Panc1 (cell line): ENCODE results near the gene MAP3K4. TPM values are rescaled to one million over a fixed set of nuclear protein-coding genes. Genes with fewer than 3 reads are reported as not detected.

Experiments
- ATAC-seq: fragments of 200-7000 bp; cut with Tn5 transposase; 2 replicates; pipeline ENCODE4 v1.9.1; 2020; ENCODE audit warnings: mild to moderate bottlenecking, moderate library complexity
- BruUV-seq: library from RNA; stranded (reverse); fragments of 400-500 nt; replicated peaks from 2 replicates; lab custom pipeline; 2021; lab: Mats Ljungman, UMichigan
- CTCF ChIA-PET: fragments of 300-600 bp; sonication (Branson Sonifier 250); formaldehyde crosslinking; loops from one replicate; lab custom pipeline; 2022; ENCODE audit warnings: antibody characterized with exemption; lab: Charles Lee
- POLR2A ChIA-PET: fragments of 300-600 bp; sonication (Branson Sonifier 250); formaldehyde crosslinking; loops from one replicate; lab custom pipeline; 2022; ENCODE audit warnings: antibody characterized with exemption; lab: Charles Lee
- DNase-seq: peaks from one replicate; pipeline ENCODE4 v3.0.0-alpha.2; 2010; ENCODE audit warnings: low read depth, low spot score
- H3K27ac ChIP-seq: 2 replicates; pipeline ENCODE4 v1.5.1; 2011; ENCODE audit warnings: mild to moderate bottlenecking, low read length, inconsistent platforms
- H3K27me3 ChIP-seq: fragments of 200-500 bp; sonication (Bioruptor generic); 2 replicates; pipeline ENCODE4 v1.6.0; 2014; ENCODE audit warnings: low read length, inconsistent platforms; ENCODE audit not compliant: control insufficient read depth, insufficient read depth
- H3K36me3 ChIP-seq: fragments of 200-500 bp; sonication (Bioruptor generic); 2 replicates; pipeline ENCODE4 v1.5.1; 2014; ENCODE audit warnings: inconsistent platforms, mild to moderate bottlenecking, low read length, moderate library complexity; ENCODE audit not compliant: control insufficient read depth, insufficient read depth
- H3K4me1 ChIP-seq: 2 replicates; pipeline ENCODE4 v1.5.1; 2011; ENCODE audit warnings: inconsistent platforms, mild to moderate bottlenecking, low read length, moderate library complexity; ENCODE audit not compliant: control insufficient read depth, insufficient read depth
- H3K4me3 ChIP-seq, 2 experiments: 2 replicates each; pipeline ENCODE4 v1.5.1; 2011 to 2012; ENCODE audit warnings: low read depth in 2 of 2, low read length in 2 of 2, mild to moderate bottlenecking in 2 of 2, inconsistent platforms in 1 of 2, moderate library complexity in 1 of 2
- H3K9me3 ChIP-seq: fragments of 200-500 bp; sonication (Bioruptor generic); 2 replicates; pipeline ENCODE4 v1.5.1; 2014; ENCODE audit warnings: low read depth, mild to moderate bottlenecking, inconsistent platforms, low read length, moderate library complexity; ENCODE audit not compliant: control insufficient read depth, insufficient read depth
- POLR2AphosphoS5 ChIP-seq: IDR thresholded peaks from 2 replicates; pipeline ENCODE4 v1.6.1; 2012; ENCODE audit warnings: mild to moderate bottlenecking, low read depth, low read length, moderate library complexity
- SIN3A ChIP-seq: IDR thresholded peaks from 2 replicates; pipeline ENCODE4 v1.6.1; 2012; ENCODE audit warnings: low read depth, mild to moderate bottlenecking, low read length, moderate library complexity, borderline replicate concordance; ENCODE audit not compliant: insufficient read depth
- TCF7L2 ChIP-seq: IDR thresholded peaks from 2 replicates; pipeline ENCODE4 v1.6.1; 2011; ENCODE audit warnings: mild to moderate bottlenecking, low read depth, low read length, inconsistent platforms
- in situ Hi-C: cut with HindIII; loops from 2 replicates; pipeline ENCODE4 v1.10.0; 2016; ENCODE audit warnings: low sequenced_read_pairs, low pct_unique_long_range_greater_than_20kb
- intact Hi-C: fragments of 100-400 bp; cut with micrococcal nuclease; formaldehyde crosslinking; loops from one replicate; pipeline ENCODE4 v1.10.0; 2022; ENCODE audit not compliant: unreplicated experiment
- total RNA-seq: library from RNA; stranded (reverse); gene quantifications from one replicate; pipeline ENCODE4 v1.2.1, GENCODE V29; 2021; ENCODE audit not compliant: unreplicated experiment
- TF ChIP-seq, protein P1 (sequence below), 2 experiments: IDR thresholded peaks; 2 replicates each; pipeline ENCODE4 v1.6.1; 2011 to 2012; ENCODE audit warnings: low read depth in 2 of 2, control low read depth in 1 of 2, low read length in 1 of 2, mild to moderate bottlenecking in 1 of 2, moderate library complexity in 1 of 2; ENCODE audit not compliant: insufficient read depth in 1 of 2
- TF ChIP-seq, protein P2 (sequence below): fragments of 450-650 bp; IDR thresholded peaks from 2 replicates; pipeline ENCODE4 v1.5.1; 2017; ENCODE audit warnings: mild to moderate bottlenecking

Gene MAP3K4
- total RNA-seq, 1 experiment from 2014 or later: 49.3 TPM

DNA sequence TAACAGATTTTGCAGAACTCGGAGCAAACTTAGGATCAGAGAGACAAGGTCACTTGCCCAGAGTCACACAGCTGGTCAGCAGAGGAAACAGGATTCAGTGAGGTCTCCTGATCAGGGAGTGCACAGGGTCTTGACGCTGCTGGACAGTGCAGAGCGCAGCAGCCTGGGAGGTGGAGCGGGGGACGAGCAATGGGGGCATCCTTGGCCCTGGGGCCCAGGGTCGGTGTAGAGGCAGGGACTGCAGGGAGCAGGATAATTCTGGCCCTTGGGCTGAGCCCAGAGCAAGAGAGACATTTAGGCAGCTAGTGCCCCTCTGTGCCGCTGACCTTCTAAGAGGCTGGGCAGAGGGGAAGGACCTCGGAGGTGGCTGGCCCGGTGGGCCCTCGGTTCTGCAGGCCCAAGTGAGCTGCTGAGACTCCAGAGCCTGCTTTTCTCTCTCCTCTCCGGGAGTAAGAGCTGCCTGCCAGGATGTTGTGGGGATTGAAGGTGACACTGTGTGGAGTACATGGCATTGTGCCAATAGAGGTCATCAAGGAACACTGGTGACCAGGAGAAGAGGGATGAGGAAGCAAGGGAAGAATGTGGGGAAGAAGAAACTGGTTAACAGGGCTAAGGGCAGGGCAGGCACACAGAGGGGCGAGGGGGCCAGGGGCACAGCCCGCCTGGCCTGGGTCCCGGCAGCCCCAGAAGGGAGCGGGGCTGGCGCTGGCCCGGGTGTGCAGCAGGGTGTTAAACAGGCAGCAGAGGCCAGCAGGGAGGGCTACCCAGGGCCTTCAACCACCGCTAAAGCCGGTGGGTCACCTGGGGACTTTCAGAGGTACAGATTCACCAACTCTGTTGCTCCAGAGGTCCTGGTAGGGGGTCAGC, 160.3 kb downstream of the MAP3K4 start:
- DNase-seq: no peak
- H3K27ac ChIP-seq: no peak overlapping the region
- H3K27me3 ChIP-seq: no peaks in the 10 kb centered on the region
- in situ Hi-C loops (no loop called here), intact Hi-C loops (loop anchor here (5.0 kb wide), 1 partner anchor 220 kb away; no protein-coding TSS in a partner anchor)
- no peak overlapping the region for H3K4me3 ChIP-seq
- TF ChIP-seq, protein P1, sequence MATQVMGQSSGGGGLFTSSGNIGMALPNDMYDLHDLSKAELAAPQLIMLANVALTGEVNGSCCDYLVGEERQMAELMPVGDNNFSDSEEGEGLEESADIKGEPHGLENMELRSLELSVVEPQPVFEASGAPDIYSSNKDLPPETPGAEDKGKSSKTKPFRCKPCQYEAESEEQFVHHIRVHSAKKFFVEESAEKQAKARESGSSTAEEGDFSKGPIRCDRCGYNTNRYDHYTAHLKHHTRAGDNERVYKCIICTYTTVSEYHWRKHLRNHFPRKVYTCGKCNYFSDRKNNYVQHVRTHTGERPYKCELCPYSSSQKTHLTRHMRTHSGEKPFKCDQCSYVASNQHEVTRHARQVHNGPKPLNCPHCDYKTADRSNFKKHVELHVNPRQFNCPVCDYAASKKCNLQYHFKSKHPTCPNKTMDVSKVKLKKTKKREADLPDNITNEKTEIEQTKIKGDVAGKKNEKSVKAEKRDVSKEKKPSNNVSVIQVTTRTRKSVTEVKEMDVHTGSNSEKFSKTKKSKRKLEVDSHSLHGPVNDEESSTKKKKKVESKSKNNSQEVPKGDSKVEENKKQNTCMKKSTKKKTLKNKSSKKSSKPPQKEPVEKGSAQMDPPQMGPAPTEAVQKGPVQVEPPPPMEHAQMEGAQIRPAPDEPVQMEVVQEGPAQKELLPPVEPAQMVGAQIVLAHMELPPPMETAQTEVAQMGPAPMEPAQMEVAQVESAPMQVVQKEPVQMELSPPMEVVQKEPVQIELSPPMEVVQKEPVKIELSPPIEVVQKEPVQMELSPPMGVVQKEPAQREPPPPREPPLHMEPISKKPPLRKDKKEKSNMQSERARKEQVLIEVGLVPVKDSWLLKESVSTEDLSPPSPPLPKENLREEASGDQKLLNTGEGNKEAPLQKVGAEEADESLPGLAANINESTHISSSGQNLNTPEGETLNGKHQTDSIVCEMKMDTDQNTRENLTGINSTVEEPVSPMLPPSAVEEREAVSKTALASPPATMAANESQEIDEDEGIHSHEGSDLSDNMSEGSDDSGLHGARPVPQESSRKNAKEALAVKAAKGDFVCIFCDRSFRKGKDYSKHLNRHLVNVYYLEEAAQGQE (IDR thresholded peaks at IDR 0.05; ENCODE audit: insufficient read depth in 1 of 2, low read depth in 2 of 2, low read length in 1 of 2): no peak
- no peak for TF ChIP-seq TCF7L2
- TF ChIP-seq, protein P2, sequence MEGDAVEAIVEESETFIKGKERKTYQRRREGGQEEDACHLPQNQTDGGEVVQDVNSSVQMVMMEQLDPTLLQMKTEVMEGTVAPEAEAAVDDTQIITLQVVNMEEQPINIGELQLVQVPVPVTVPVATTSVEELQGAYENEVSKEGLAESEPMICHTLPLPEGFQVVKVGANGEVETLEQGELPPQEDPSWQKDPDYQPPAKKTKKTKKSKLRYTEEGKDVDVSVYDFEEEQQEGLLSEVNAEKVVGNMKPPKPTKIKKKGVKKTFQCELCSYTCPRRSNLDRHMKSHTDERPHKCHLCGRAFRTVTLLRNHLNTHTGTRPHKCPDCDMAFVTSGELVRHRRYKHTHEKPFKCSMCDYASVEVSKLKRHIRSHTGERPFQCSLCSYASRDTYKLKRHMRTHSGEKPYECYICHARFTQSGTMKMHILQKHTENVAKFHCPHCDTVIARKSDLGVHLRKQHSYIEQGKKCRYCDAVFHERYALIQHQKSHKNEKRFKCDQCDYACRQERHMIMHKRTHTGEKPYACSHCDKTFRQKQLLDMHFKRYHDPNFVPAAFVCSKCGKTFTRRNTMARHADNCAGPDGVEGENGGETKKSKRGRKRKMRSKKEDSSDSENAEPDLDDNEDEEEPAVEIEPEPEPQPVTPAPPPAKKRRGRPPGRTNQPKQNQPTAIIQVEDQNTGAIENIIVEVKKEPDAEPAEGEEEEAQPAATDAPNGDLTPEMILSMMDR: no peak
- TF ChIP-seq SIN3A: no peak
- no peak for TF ChIP-seq POLR2AphosphoS5
- H3K36me3 ChIP-seq: no peaks in the 10 kb centered on the region
- no peak for ATAC-seq
- H3K9me3 ChIP-seq: no peaks in the 10 kb centered on the region
- CTCF ChIA-PET: interaction anchor here (0.6 to 1.8 kb wide), 2 partner anchors 219 to 221 kb away, joined by 7 read pairs; no protein-coding TSS in a partner anchor
- no peaks in the 10 kb centered on the region for H3K4me1 ChIP-seq
- POLR2A ChIA-PET: no interaction called here
- no TSS peak for BruUV-seq

DNA sequence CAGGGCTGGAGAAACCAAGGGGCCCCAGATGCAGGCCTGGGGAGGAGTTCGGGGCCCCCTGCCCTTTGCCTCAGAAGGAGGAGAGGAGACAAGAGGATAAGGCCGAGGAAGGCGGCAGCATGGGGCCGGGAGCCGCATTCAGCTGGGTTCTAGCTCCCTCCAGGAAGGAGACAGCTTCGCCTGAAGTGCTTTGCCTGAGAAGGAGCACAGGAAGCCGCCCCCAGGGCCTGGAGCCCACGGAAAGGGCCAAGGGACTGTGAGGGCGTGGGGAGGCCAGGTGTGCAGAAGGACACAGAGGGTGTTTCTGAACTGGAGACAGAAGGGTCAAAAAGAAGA, 160.9 kb downstream of the MAP3K4 start:
- BruUV-seq: no TSS peak
- no peaks in the 10 kb centered on the region for H3K27me3 ChIP-seq
- no peaks in the 10 kb centered on the region for H3K4me1 ChIP-seq
- H3K4me3 ChIP-seq: no peak overlapping the region
- ChIA-PET CTCF (interaction anchor here (0.6 to 1.8 kb wide), 2 partner anchors 219 to 220 kb away, joined by 7 read pairs; no protein-coding TSS in a partner anchor), POLR2A (no interaction called here)
- DNase-seq (no peak), ATAC-seq (0 out of 2 replicates have a peak, but pooled peaks have one; percentile 23)
- TF ChIP-seq, protein P2: no peak
- TF ChIP-seq, protein P1 (IDR thresholded peaks at IDR 0.05; ENCODE audit: insufficient read depth in 1 of 2, low read depth in 2 of 2, low read length in 1 of 2): no peak
- TF ChIP-seq TCF7L2 (no peak), SIN3A (no peak), POLR2AphosphoS5 (no peak)
- no peaks in the 10 kb centered on the region for H3K9me3 ChIP-seq
- intact Hi-C loops: loop anchor here (5.0 kb wide), 1 partner anchor 220 kb away; no protein-coding TSS in a partner anchor
- H3K36me3 ChIP-seq: no peaks in the 10 kb centered on the region
- in situ Hi-C loops: no loop called here
- H3K27ac ChIP-seq: no peak overlapping the region
